ENCODE data around the gene OCA2. TPM values are rescaled to one million over a fixed set of nuclear protein-coding genes. Genes with fewer than 3 reads are reported as not detected.

The OCA2 gene
- total RNA-seq, 2 donors from 2014 or later: 0.31 TPM; not detected in 1

GRCh38 chr15:27868828-27869404 lies 230.2 kb downstream of the OCA2 start:
- Histone ChIP-seq H3K9me3 (no peaks in the 10 kb centered on the region), H3K27ac (no peak overlapping the region), H3K27me3 (no peaks in the 10 kb centered on the region), H3K4me1 (no peaks in the 10 kb centered on the region), H3K4me3 (no peak overlapping the region), H3K36me3 (no peaks in the 10 kb centered on the region)
- no peak for TF ChIP-seq CTCF (IDR thresholded peaks at IDR 0.05)
- DNase-seq (ENCODE audit: low spot score): no peak

GRCh38 chr15:27867861-27868260 lies 231.3 kb downstream of the OCA2 start:
- no peaks in the 10 kb centered on the region for H3K4me1 ChIP-seq
- no peak for TF ChIP-seq CTCF (IDR thresholded peaks at IDR 0.05)
- no peaks in the 10 kb centered on the region for H3K36me3 ChIP-seq
- no peak overlapping the region for H3K4me3 ChIP-seq
- H3K27me3 ChIP-seq: no peaks in the 10 kb centered on the region
- H3K9me3 ChIP-seq: no peaks in the 10 kb centered on the region
- DNase-seq (ENCODE audit: low spot score): no peak
- H3K27ac ChIP-seq: no peak overlapping the region

GRCh38 chr15:27866505-27867165 lies 232.5 kb downstream of the OCA2 start:
- H3K9me3 ChIP-seq: no peaks in the 10 kb centered on the region
- no peak for TF ChIP-seq CTCF (IDR thresholded peaks at IDR 0.05)
- H3K4me1 ChIP-seq: no peaks in the 10 kb centered on the region
- H3K27me3 ChIP-seq: no peaks in the 10 kb centered on the region
- DNase-seq (ENCODE audit: low spot score): no peak
- no peaks in the 10 kb centered on the region for H3K36me3 ChIP-seq
- H3K27ac ChIP-seq: no peak overlapping the region
- no peak overlapping the region for H3K4me3 ChIP-seq

GRCh38 chr15:27865926-27866325 lies 233.2 kb downstream of the OCA2 start:
- Histone ChIP-seq H3K36me3 (no peaks in the 10 kb centered on the region), H3K4me1 (no peaks in the 10 kb centered on the region), H3K27ac (no peak overlapping the region), H3K27me3 (no peaks in the 10 kb centered on the region), H3K4me3 (no peak overlapping the region), H3K9me3 (no peaks in the 10 kb centered on the region)
- no peak for TF ChIP-seq CTCF (IDR thresholded peaks at IDR 0.05)
- no peak for DNase-seq (ENCODE audit: low spot score)

GRCh38 chr15:27865323-27865922 lies 233.7 kb downstream of the OCA2 start:
- H3K4me1 ChIP-seq: no peaks in the 10 kb centered on the region
- H3K9me3 ChIP-seq: no peaks in the 10 kb centered on the region
- H3K4me3 ChIP-seq: no peak overlapping the region
- no peaks in the 10 kb centered on the region for H3K36me3 ChIP-seq
- H3K27me3 ChIP-seq: no peaks in the 10 kb centered on the region
- no peak for TF ChIP-seq CTCF (IDR thresholded peaks at IDR 0.05)
- DNase-seq (ENCODE audit: low spot score): no peak
- no peak overlapping the region for H3K27ac ChIP-seq

Data from right atrium auricular region (tissue), 2 donors.